HepG2 (cell line): Measurements from ENCODE around the gene HDGF. TPM values are rescaled to one million over a fixed set of nuclear protein-coding genes. Genes with fewer than 3 reads are reported as not detected.

ENCODE experiments used
- ATAC-seq: fragments of 200-7000 bp; cut with Tn5 transposase; 3 replicates; pipeline ENCODE4 v1.9.1; 2020; ENCODE audit warnings: mild to moderate bottlenecking, moderate library complexity
- BruUV-seq: library from RNA; stranded (reverse); fragments of 400-500 nt; replicated peaks from 2 replicates; lab custom pipeline; 2021; lab: Mats Ljungman, UMichigan
- CTCF ChIA-PET: fragments of 300-600 bp; formaldehyde crosslinking; extraction: SDS; loops from one replicate; lab custom pipeline; 2021; ENCODE audit warnings: low total read pairs, inconsistent platforms, low intra/inter-chr PET ratio; lab: Yijun Ruan, JAX
- POLR2A ChIA-PET: fragments of 350-600 bp; sonication (Branson Sonifier 250); formaldehyde crosslinking; loops from one replicate; lab custom pipeline; 2020; ENCODE audit warnings: antibody characterized with exemption, inconsistent platforms; lab: Yijun Ruan, JAX
- DNase-seq: peaks from one replicate; pipeline ENCODE4 v3.0.0-alpha.2; 2015; ENCODE audit warnings: low spot score
- FAIRE-seq: peaks from 3 replicates; lab custom pipeline; 2011; peaks lifted over from hg19 to GRCh38; lab: Jason Lieb, UNC
- H2AFZ ChIP-seq: one replicate; pipeline ENCODE4 v1.6.1; 2011; ENCODE audit warnings: low read length, inconsistent platforms
- H3K27ac ChIP-seq: fragments of 300-600 bp; 3 replicates; pipeline ENCODE4 v1.8.0; 2011; ENCODE audit warnings: mixed run types, mild to moderate bottlenecking, mixed read lengths, low read length, inconsistent platforms; ENCODE audit not compliant: insufficient read depth; ENCODE audit errors: extremely low read length
- H3K27me3 ChIP-seq, 2 experiments: fragments of 200-600 bp in 1 of 2; 2 replicates in 1 of 2; 3 replicates in 1 of 2; pipeline versions ENCODE4 v1.6.0 to v1.8.0; 2011; ENCODE audit warnings: low read length in 2 of 2, mild to moderate bottlenecking in 2 of 2, moderate library complexity in 2 of 2, inconsistent platforms in 1 of 2; ENCODE audit not compliant: insufficient read depth in 2 of 2, control insufficient read depth in 1 of 2
- H3K36me3 ChIP-seq, 2 experiments: fragments of 200-600 bp in 1 of 2; replicated peaks in 1 of 2; 2 replicates in 1 of 2; 3 replicates in 1 of 2; pipeline versions ENCODE4 v1.5.1 to v1.8.0; 2011; ENCODE audit warnings: low read length in 2 of 2, inconsistent platforms in 1 of 2; ENCODE audit not compliant: insufficient read depth in 2 of 2, control insufficient read depth in 1 of 2
- H3K4me1 ChIP-seq: 2 replicates; pipeline ENCODE4 v1.5.1; 2012; ENCODE audit warnings: low read length, inconsistent platforms; ENCODE audit not compliant: insufficient read depth
- H3K4me2 ChIP-seq: 2 replicates; pipeline ENCODE4 v1.6.0; 2011; ENCODE audit warnings: low read depth, low read length, inconsistent platforms
- H3K4me3 ChIP-seq, 3 experiments: fragments of 200-600 bp in 1 of 3; sonication (generic), shearing (Covaris generic) in 1 of 3; replicated peaks in 1 of 3; 2 replicates each; pipeline ENCODE4 v1.5.1; 2011 to 2016; ENCODE audit warnings: low read length in 3 of 3, inconsistent platforms in 2 of 3, low read depth in 2 of 3, mild to moderate bottlenecking in 2 of 3, control low read depth in 1 of 3, mixed read lengths in 1 of 3; ENCODE audit not compliant: insufficient read depth in 1 of 3
- H3K79me2 ChIP-seq: one replicate; pipeline ENCODE4 v1.6.1; 2011; ENCODE audit warnings: low read length, inconsistent platforms; ENCODE audit not compliant: insufficient read depth
- H3K9ac ChIP-seq: 2 replicates; pipeline ENCODE4 v1.6.0; 2011; ENCODE audit warnings: mild to moderate bottlenecking, low read depth, low read length, inconsistent platforms; ENCODE audit not compliant: insufficient read depth
- H3K9me3 ChIP-seq: 2 replicates; pipeline ENCODE4 v1.5.1; 2012; ENCODE audit warnings: mild to moderate bottlenecking, low read length
- H4K20me1 ChIP-seq: 2 replicates; pipeline ENCODE4 v1.6.0; 2011; ENCODE audit warnings: inconsistent platforms, mild to moderate bottlenecking, low read length, moderate library complexity; ENCODE audit not compliant: insufficient read depth
- ARID4A ChIP-seq: sonication (generic); formaldehyde crosslinking; IDR thresholded peaks from 2 replicates; pipeline ENCODE4 v1.5.0; 2020; ENCODE audit warnings: mild to moderate bottlenecking, missing genetic modification reagents, borderline replicate concordance
- FOXC1 ChIP-seq: sonication (generic); formaldehyde crosslinking; IDR thresholded peaks from 2 replicates; pipeline ENCODE4 v1.8.0; 2022; ENCODE audit warnings: mild to moderate bottlenecking, missing genetic modification reagents, borderline replicate concordance
- HNF4A ChIP-seq: sonication (generic); formaldehyde crosslinking; IDR thresholded peaks from 2 replicates; pipeline ENCODE4 v1.4.0; 2020; ENCODE audit warnings: missing genetic modification reagents
- NR2F1 ChIP-seq, 2 experiments: fragments of 450-650 bp in 1 of 2; formaldehyde crosslinking in 1 of 2; IDR thresholded peaks; 2 replicates each; pipeline versions ENCODE4 v1.5.0 to v1.6.1; 2016 to 2020; ENCODE audit warnings: mild to moderate bottlenecking in 1 of 2, missing compliant biosample characterization in 1 of 2, missing genetic modification reagents in 1 of 2, moderate library complexity in 1 of 2
- SOX13 ChIP-seq, 3 experiments: fragments of 450-650 bp in 1 of 3; sonication (generic) in 1 of 3; formaldehyde crosslinking in 1 of 3; IDR thresholded peaks in 2 of 3; conservative IDR thresholded peaks in 1 of 3; 2 replicates each; pipeline versions ENCODE4 v1.5.0 to v1.6.1; 2016 to 2020; ENCODE audit warnings: antibody characterized with exemption in 1 of 3, mild to moderate bottlenecking in 1 of 3, missing compliant biosample characterization in 1 of 3, missing genetic modification reagents in 1 of 3, moderate library complexity in 1 of 3
- TMF1 ChIP-seq: sonication (generic); formaldehyde crosslinking; IDR thresholded peaks from 2 replicates; pipeline ENCODE4 v1.8.1; 2022; ENCODE audit warnings: low read depth, missing genetic modification reagents
- XRCC5 ChIP-seq: fragments of 200-400 bp; formaldehyde crosslinking; optimal IDR thresholded peaks from 2 replicates; pipeline ENCODE3; 2017; ENCODE audit warnings: mild to moderate bottlenecking, low read length
- ZBTB21 ChIP-seq: sonication (generic); formaldehyde crosslinking; IDR thresholded peaks from 2 replicates; pipeline ENCODE4 v1.4.0; 2020; ENCODE audit warnings: missing genetic modification reagents
- ZBTB26 ChIP-seq: IDR thresholded peaks from 2 replicates; pipeline ENCODE4 v1.6.1; 2016; ENCODE audit warnings: missing compliant biosample characterization, missing genetic modification reagents, borderline replicate concordance
- ZNF383 ChIP-seq: sonication (generic); formaldehyde crosslinking; IDR thresholded peaks from 2 replicates; pipeline ENCODE4 v1.4.0; 2020; ENCODE audit warnings: missing genetic modification reagents, mild to moderate bottlenecking, borderline replicate concordance
- ZNF484 ChIP-seq: sonication (generic); formaldehyde crosslinking; IDR thresholded peaks from 2 replicates; pipeline ENCODE4 v1.5.1; 2020; ENCODE audit warnings: mild to moderate bottlenecking, low read depth, missing genetic modification reagents, borderline replicate concordance
- ZXDC ChIP-seq: sonication (generic); formaldehyde crosslinking; IDR thresholded peaks from 2 replicates; pipeline ENCODE4 v1.5.0; 2020; ENCODE audit warnings: mild to moderate bottlenecking, missing genetic modification reagents
- WGBS: methylation state at CpG from one replicate; pipeline ENCODE4 v1.1.6; 2017; ENCODE audit warnings: low lambda C conversion rate; 5-methylcytosine and 5-hydroxymethylcytosine counted together
- in situ Hi-C: cut with HindIII; loops from 2 replicates; pipeline ENCODE4 v1.10.0; 2017; ENCODE audit warnings: low pct_unique_long_range_greater_than_20kb; ENCODE audit not compliant: extremely low pct_ligation_motif_present
- intact Hi-C: fragments of 100-400 bp; cut with micrococcal nuclease; formaldehyde crosslinking; loops from one replicate; pipeline ENCODE4 v1.10.0; 2022; ENCODE audit not compliant: unreplicated experiment
- polyA plus RNA-seq, 8 experiments: library from polyadenylated mRNA; depleted of rRNA in 3 of 8; stranded (reverse) in 7 of 8; unstranded in 1 of 8; fragments of >200 nt; fragmentation: Illumina TruSeq in 4 of 8; extraction: Trizol in 4 of 8; gene quantifications; 2 replicates each; pipeline versions ENCODE4 v1.2.1 to v1.2.3, GENCODE V29; 2011 to 2016; ENCODE audit warnings: low read depth in 4 of 8, missing spikeins in 1 of 8, mixed read lengths in 1 of 8; ENCODE audit not compliant: insufficient read depth in 1 of 8
- total RNA-seq, 5 experiments: library from RNA; depleted of rRNA; stranded (reverse); fragments of >200 nt; fragmentation: Illumina TruSeq; extraction: Trizol; gene quantifications; 2 replicates each; pipeline ENCODE4 v1.2.3, GENCODE V29; 2016; ENCODE audit warnings: low read depth in 1 of 5

HDGF gene
- total and polyA plus RNA-seq, 2 of the 13 experiments (the other 11 are each of a cell fraction or from before 2014, with no cell fraction given), result 156 to 196 TPM

- WGBS, result 53% methylated on average over 7 of the region's 7 CpGs
- H2AFZ ChIP-seq, result no peak overlapping the region
- H3K4me1 ChIP-seq, result peaks cover 39% of the 10 kb centered on the region
- ChIA-PET POLR2A (interaction anchor here (0.8 to 1.6 kb wide), 6 partner anchors 24 to 134 kb away, joined by 3 to 7 read pairs (median 4); partner anchors contain the start of genes ISG20L2, METTL25B and PRCC), CTCF (interaction anchor here (0.6 kb wide), 1 partner anchor 68 kb away, joined by 3 read pairs; no protein-coding TSS in a partner anchor)
- ATAC-seq (peak; percentile 50), DNase-seq (peak; percentile 60), FAIRE-seq (peak; percentile 15)
- H4K20me1 ChIP-seq, result no peaks in the 10 kb centered on the region
- no peak overlapping the region for H3K9ac ChIP-seq
- in situ Hi-C loops, result loop anchor here (5.0 kb wide), 1 partner anchor 68 kb away; the partner anchor contains the start of gene NTRK1
- H3K36me3 ChIP-seq, result peaks cover 31 to 69% of the 10 kb centered on the region in 2 experiments
- H3K9me3 ChIP-seq, result no peaks in the 10 kb centered on the region
- intact Hi-C loops, result loop anchor here (10.0 kb wide), 1 partner anchor 70 kb away; the partner anchor contains the start of gene NTRK1
- BruUV-seq, result no TSS peak
- peak overlapping the region in 1 of 3 experiments; percentile 1; a peak in 1 of 6 replicates for H3K4me3 ChIP-seq
- H3K27ac ChIP-seq, result peak overlapping the region; percentile 64
- H3K27me3 ChIP-seq, result no peaks in the 10 kb centered on the region
- H3K4me2 ChIP-seq, result 0 out of 2 replicates have a peak overlapping the region, but pooled peaks have one; percentile 5
- no peaks in the 10 kb centered on the region for H3K79me2 ChIP-seq
- TF ChIP-seq ARID4A (CRISPR knock-in tag), result no peak
- TF ChIP-seq NR2F1 (CRISPR knock-in tag; IDR thresholded peaks at IDR 0.05), result peak in 1 of 2 experiments; percentile 47; a peak in 1 of 4 replicates
- TF ChIP-seq ZXDC (CRISPR knock-in tag), result no peak
- peak; percentile 67 for TF ChIP-seq ZBTB21 (CRISPR knock-in tag)
- peak; percentile 30 for TF ChIP-seq XRCC5
- no peak for TF ChIP-seq SOX13 (IDR thresholded peaks at IDR 0.05)
- no peak for TF ChIP-seq SOX13 (CRISPR knock-in tag; conservative IDR thresholded peaks at IDR 0.05 in 1 of 2, IDR thresholded peaks at IDR 0.05 in 1 of 2)
- TF ChIP-seq FOXC1 (CRISPR knock-in tag), result no peak
- no peak for TF ChIP-seq TMF1
- TF ChIP-seq HNF4A, result no peak
- TF ChIP-seq ZBTB26 (CRISPR knock-in tag), result no peak
- no peak for TF ChIP-seq ZNF484
- TF ChIP-seq ZNF383 (CRISPR knock-in tag), result no peak
Observed at GRCh38 chr1:156794506-156795373, 43.3 kb upstream of the HDGF start.
